Neural crest cell (in vitro differentiated cells): ENCODE measurements around the gene FBL. TPM values are rescaled to one million over a fixed set of nuclear protein-coding genes. Genes with fewer than 3 reads are reported as not detected.

Experiments used
- DNase-seq: peaks from one replicate; pipeline ENCODE4 v3.0.0; 2021; ENCODE audit warnings: low read depth, mixed read lengths, low spot score
- H3K27ac Mint-ChIP-seq: one replicate; pipeline ENCODE4 v1.8.0; 2021; ENCODE audit warnings: mild to moderate bottlenecking, mixed read lengths; ENCODE audit not compliant: unreplicated experiment
- H3K27me3 Mint-ChIP-seq: 2 replicates; pipeline ENCODE4 v1.8.0; 2021; ENCODE audit warnings: low read depth, mild to moderate bottlenecking, mixed read lengths
- H3K36me3 Mint-ChIP-seq: 2 replicates; pipeline ENCODE4 v1.8.0; 2021; ENCODE audit warnings: low read depth, mild to moderate bottlenecking, mixed read lengths
- H3K4me1 Mint-ChIP-seq: 2 replicates; pipeline ENCODE4 v1.8.0; 2021; ENCODE audit warnings: mixed read lengths
- H3K4me3 Mint-ChIP-seq: one replicate; pipeline ENCODE4 v1.8.0; 2021; ENCODE audit warnings: mild to moderate bottlenecking, mixed read lengths
- H3K9me3 Mint-ChIP-seq: 2 replicates; pipeline ENCODE4 v1.8.0; 2021; ENCODE audit warnings: mixed read lengths
- CTCF ChIP-seq: fragments of 200-600 bp; sonication (generic); conservative IDR thresholded peaks from 2 replicates; pipeline ENCODE4 v1.5.0; 2021; ENCODE audit warnings: antibody characterized with exemption, mild to moderate bottlenecking
- total RNA-seq: library from RNA; stranded (reverse); gene quantifications from 2 replicates; pipeline ENCODE4 v1.2.1, GENCODE V29; 2021

The FBL gene
- total RNA-seq, 1 donor from 2014 or later: 473 TPM

GRCh38 chr19:39852882-39853281 lies 6.7 kb upstream of the FBL start:
- Mint-ChIP-seq H3K36me3 (no peaks in the 10 kb centered on the region), H3K9me3 (peaks cover 1% of the 10 kb centered on the region), H3K4me3 (no peak overlapping the region), H3K4me1 (peaks cover 1% of the 10 kb centered on the region), H3K27me3 (peaks cover 5% of the 10 kb centered on the region), H3K27ac (no peak overlapping the region)
- no peak for TF ChIP-seq CTCF
- no peak for DNase-seq

GRCh38 chr19:39850892-39851291 lies 4.7 kb upstream of the FBL start:
- H3K27me3 Mint-ChIP-seq: peaks cover 5% of the 10 kb centered on the region
- H3K9me3 Mint-ChIP-seq: no peaks in the 10 kb centered on the region
- H3K36me3 Mint-ChIP-seq: no peaks in the 10 kb centered on the region
- no peak for TF ChIP-seq CTCF
- no peak overlapping the region for H3K27ac Mint-ChIP-seq
- no peak for DNase-seq
- no peak overlapping the region for H3K4me3 Mint-ChIP-seq
- H3K4me1 Mint-ChIP-seq: peaks cover 8% of the 10 kb centered on the region

GRCh38 chr19:39848392-39848791 lies 2.2 kb upstream of the FBL start:
- peak overlapping the region; percentile 47 for H3K4me3 Mint-ChIP-seq
- H3K27ac Mint-ChIP-seq: no peak overlapping the region
- peaks cover 27% of the 10 kb centered on the region for H3K4me1 Mint-ChIP-seq
- no peak for DNase-seq
- H3K36me3 Mint-ChIP-seq: no peaks in the 10 kb centered on the region
- H3K9me3 Mint-ChIP-seq: no peaks in the 10 kb centered on the region
- no peak for TF ChIP-seq CTCF
- no peaks in the 10 kb centered on the region for H3K27me3 Mint-ChIP-seq

- peak overlapping the region; percentile 81 for H3K4me3 Mint-ChIP-seq
- H3K27ac Mint-ChIP-seq: no peak overlapping the region
- no peaks in the 10 kb centered on the region for H3K27me3 Mint-ChIP-seq
- peaks cover 34% of the 10 kb centered on the region for H3K4me1 Mint-ChIP-seq
- DNase-seq: no peak
- no peaks in the 10 kb centered on the region for H3K36me3 Mint-ChIP-seq
- no peaks in the 10 kb centered on the region for H3K9me3 Mint-ChIP-seq
- TF ChIP-seq CTCF: no peak
Observed at GRCh38 chr19:39847525-39847924, 1.3 kb upstream of the FBL start.

- Mint-ChIP-seq H3K4me3 (peak overlapping the region; percentile 81), H3K9me3 (no peaks in the 10 kb centered on the region), H3K27me3 (no peaks in the 10 kb centered on the region), H3K4me1 (peaks cover 38% of the 10 kb centered on the region), H3K27ac (peak overlapping the region; percentile 94), H3K36me3 (no peaks in the 10 kb centered on the region)
- no peak for DNase-seq
- TF ChIP-seq CTCF: no peak
Observed at GRCh38 chr19:39846678-39847486, 703 bp upstream of the FBL start.
